ENCODE measurements around the gene C16orf90. TPM values are rescaled to one million over a fixed set of nuclear protein-coding genes. Genes with fewer than 3 reads are reported as not detected.
A peak's percentile ranks its signal among the peaks of the same experiment; 100 is the strongest.

Gene C16orf90
- total RNA-seq, 1 experiment from 2014 or later, result not detected

DNA sequence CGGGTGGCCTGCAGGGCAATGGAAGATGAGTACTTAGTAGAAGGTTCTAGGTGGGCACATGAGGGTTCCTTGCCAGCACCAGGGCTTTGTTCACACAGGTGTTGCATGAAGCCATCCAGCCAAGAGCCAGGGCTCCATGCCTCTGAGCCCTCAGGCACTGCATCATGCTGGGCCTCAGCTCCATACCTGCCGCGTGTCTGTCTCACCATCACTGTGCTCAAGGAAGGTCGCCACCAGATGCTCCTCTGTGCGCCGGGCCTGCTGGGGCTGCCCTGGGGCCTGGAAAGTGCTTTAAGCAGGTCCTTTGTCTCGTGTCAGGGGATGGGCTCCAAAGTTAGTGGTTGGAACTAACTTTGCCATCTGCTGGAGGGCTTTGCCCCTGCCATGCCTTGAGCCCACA lies 25.6 kb downstream of the C16orf90 start:
- H3K9me3 ChIP-seq (ENCODE audit: low read length), result no peaks in the 10 kb centered on the region
- H4K20me1 ChIP-seq (ENCODE audit: low read length), result no peaks in the 10 kb centered on the region
- H3K9me2 ChIP-seq (replicated peaks; ENCODE audit: low read length), result no peaks in the 10 kb centered on the region
- H3K4me1 ChIP-seq (ENCODE audit: insufficient read depth, low read length), result no peaks in the 10 kb centered on the region
- ATAC-seq (no peak), DNase-seq (no peak)
- H3K27ac ChIP-seq (ENCODE audit: low read length), result no peak overlapping the region
- no peaks in the 10 kb centered on the region for H3F3A ChIP-seq (ENCODE audit: low read length, unreplicated experiment)
- no TSS peak for BruUV-seq (replicated peaks)
- no peaks in the 10 kb centered on the region for H3K27me3 ChIP-seq (ENCODE audit: low read length)
- TF ChIP-seq EZH2 (IDR thresholded peaks at IDR 0.05; ENCODE audit: low read length, unreplicated experiment) (no peak), EZH2phosphoT487 (IDR thresholded peaks at IDR 0.05; ENCODE audit: borderline replicate concordance, low read length) (no peak)
- TF ChIP-seq, protein P1, sequence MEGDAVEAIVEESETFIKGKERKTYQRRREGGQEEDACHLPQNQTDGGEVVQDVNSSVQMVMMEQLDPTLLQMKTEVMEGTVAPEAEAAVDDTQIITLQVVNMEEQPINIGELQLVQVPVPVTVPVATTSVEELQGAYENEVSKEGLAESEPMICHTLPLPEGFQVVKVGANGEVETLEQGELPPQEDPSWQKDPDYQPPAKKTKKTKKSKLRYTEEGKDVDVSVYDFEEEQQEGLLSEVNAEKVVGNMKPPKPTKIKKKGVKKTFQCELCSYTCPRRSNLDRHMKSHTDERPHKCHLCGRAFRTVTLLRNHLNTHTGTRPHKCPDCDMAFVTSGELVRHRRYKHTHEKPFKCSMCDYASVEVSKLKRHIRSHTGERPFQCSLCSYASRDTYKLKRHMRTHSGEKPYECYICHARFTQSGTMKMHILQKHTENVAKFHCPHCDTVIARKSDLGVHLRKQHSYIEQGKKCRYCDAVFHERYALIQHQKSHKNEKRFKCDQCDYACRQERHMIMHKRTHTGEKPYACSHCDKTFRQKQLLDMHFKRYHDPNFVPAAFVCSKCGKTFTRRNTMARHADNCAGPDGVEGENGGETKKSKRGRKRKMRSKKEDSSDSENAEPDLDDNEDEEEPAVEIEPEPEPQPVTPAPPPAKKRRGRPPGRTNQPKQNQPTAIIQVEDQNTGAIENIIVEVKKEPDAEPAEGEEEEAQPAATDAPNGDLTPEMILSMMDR (conservative IDR thresholded peaks at IDR 0.05; ENCODE audit: low read depth, low read length), result no peak
- POLR2A ChIA-PET (ENCODE audit: unreplicated experiment), result no interaction called here
- intact Hi-C loops (cut with micrococcal nuclease), result no loop called here
- H3K9ac ChIP-seq (ENCODE audit: low read length), result no peak overlapping the region
- peaks cover 76% of the 10 kb centered on the region for H3K79me2 ChIP-seq (ENCODE audit: low read length)
- no peak overlapping the region for H3K4me2 ChIP-seq (ENCODE audit: low read length)
- H2AFZ ChIP-seq (ENCODE audit: low read length), result no peak overlapping the region
- no peak overlapping the region for H3K4me3 ChIP-seq (ENCODE audit: low read length)
- CTCF ChIA-PET, result no interaction called here
- no peaks in the 10 kb centered on the region for H3K36me3 ChIP-seq (ENCODE audit: low read depth, low read length)

DNA sequence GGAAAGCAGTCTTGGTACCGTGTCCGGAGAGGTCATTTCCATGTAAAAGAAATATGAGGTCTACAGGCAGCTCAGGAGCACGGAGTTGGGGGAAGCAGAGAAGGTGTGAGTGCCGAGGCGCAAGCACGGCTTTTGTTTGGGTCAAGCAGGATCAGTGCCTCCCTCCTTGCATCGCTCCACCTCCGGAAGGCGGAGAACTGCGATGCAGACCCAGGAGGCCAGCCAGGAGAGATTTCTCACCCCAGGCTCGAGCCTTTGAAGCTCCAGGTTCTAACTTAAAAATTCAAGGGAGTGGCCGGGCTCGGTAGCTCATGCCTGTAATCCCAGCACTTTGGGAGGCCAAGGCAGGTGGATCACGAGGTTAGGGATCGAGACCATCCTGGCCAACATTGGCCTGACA lies 26.8 kb downstream of the C16orf90 start:
- no peaks in the 10 kb centered on the region for H4K20me1 ChIP-seq (ENCODE audit: low read length)
- POLR2A ChIA-PET (ENCODE audit: unreplicated experiment), result no interaction called here
- no peaks in the 10 kb centered on the region for H3K36me3 ChIP-seq (ENCODE audit: low read depth, low read length)

GRCh38 chr16:3467921-3468320 lies 27.4 kb downstream of the C16orf90 start:
- Histone ChIP-seq H3K36me3 (ENCODE audit: low read depth, low read length) (no peaks in the 10 kb centered on the region), H4K20me1 (ENCODE audit: low read length) (no peaks in the 10 kb centered on the region), H3K9ac (ENCODE audit: low read length) (no peak overlapping the region), H3K27ac (ENCODE audit: low read length) (no peak overlapping the region), H3F3A (ENCODE audit: low read length, unreplicated experiment) (no peaks in the 10 kb centered on the region), H3K4me3 (ENCODE audit: low read length) (no peak overlapping the region), H3K4me1 (ENCODE audit: insufficient read depth, low read length) (no peaks in the 10 kb centered on the region), H2AFZ (ENCODE audit: low read length) (no peak overlapping the region), H3K9me2 (replicated peaks; ENCODE audit: low read length) (no peaks in the 10 kb centered on the region), H3K79me2 (ENCODE audit: low read length) (peaks cover 82% of the 10 kb centered on the region), H3K9me3 (ENCODE audit: low read length) (no peaks in the 10 kb centered on the region), H3K27me3 (ENCODE audit: low read length) (no peaks in the 10 kb centered on the region), H3K4me2 (ENCODE audit: low read length) (no peak overlapping the region)
- DNase-seq, result peak; percentile 8
- POLR2A ChIA-PET (ENCODE audit: unreplicated experiment), result no interaction called here
- BruUV-seq (replicated peaks), result no TSS peak
- no peak for ATAC-seq
- intact Hi-C loops (cut with micrococcal nuclease), result no loop called here
- CTCF ChIA-PET, result no interaction called here
- no peak for TF ChIP-seq EZH2 (IDR thresholded peaks at IDR 0.05; ENCODE audit: low read length, unreplicated experiment)
- no peak for TF ChIP-seq EZH2phosphoT487 (IDR thresholded peaks at IDR 0.05; ENCODE audit: borderline replicate concordance, low read length)
- TF ChIP-seq, protein P1 (conservative IDR thresholded peaks at IDR 0.05; ENCODE audit: low read depth, low read length), result no peak

More for the DNA sequence above, 26.8 kb downstream of the C16orf90 start:
- no peaks in the 10 kb centered on the region for H3K9me2 ChIP-seq (replicated peaks; ENCODE audit: low read length)
- peaks cover 80% of the 10 kb centered on the region for H3K79me2 ChIP-seq (ENCODE audit: low read length)
- H3K27me3 ChIP-seq (ENCODE audit: low read length), result no peaks in the 10 kb centered on the region
- H3K9me3 ChIP-seq (ENCODE audit: low read length), result no peaks in the 10 kb centered on the region
- no peaks in the 10 kb centered on the region for H3K4me1 ChIP-seq (ENCODE audit: insufficient read depth, low read length)
- TF ChIP-seq EZH2 (IDR thresholded peaks at IDR 0.05; ENCODE audit: low read length, unreplicated experiment), result no peak
- TF ChIP-seq, protein P1 (conservative IDR thresholded peaks at IDR 0.05; ENCODE audit: low read depth, low read length), result no peak
- no peak for TF ChIP-seq EZH2phosphoT487 (IDR thresholded peaks at IDR 0.05; ENCODE audit: borderline replicate concordance, low read length)
- no peak overlapping the region for H2AFZ ChIP-seq (ENCODE audit: low read length)
- CTCF ChIA-PET, result no interaction called here
- ATAC-seq (no peak), DNase-seq (no peak)
- no peak overlapping the region for H3K4me3 ChIP-seq (ENCODE audit: low read length)
- no peak overlapping the region for H3K4me2 ChIP-seq (ENCODE audit: low read length)
- intact Hi-C loops (cut with micrococcal nuclease), result no loop called here
- no peak overlapping the region for H3K9ac ChIP-seq (ENCODE audit: low read length)
- H3K27ac ChIP-seq (ENCODE audit: low read length), result no peak overlapping the region
- BruUV-seq (replicated peaks), result no TSS peak
- H3F3A ChIP-seq (ENCODE audit: low read length, unreplicated experiment), result no peaks in the 10 kb centered on the region

All from PC-3 (cell line).